ENCODE results near the gene RPA1. TPM values are rescaled to one million over a fixed set of nuclear protein-coding genes. Genes with fewer than 3 reads are reported as not detected.

Gene RPA1
- total RNA-seq, 1 donor from 2014 or later: 30.9 TPM

DNA sequence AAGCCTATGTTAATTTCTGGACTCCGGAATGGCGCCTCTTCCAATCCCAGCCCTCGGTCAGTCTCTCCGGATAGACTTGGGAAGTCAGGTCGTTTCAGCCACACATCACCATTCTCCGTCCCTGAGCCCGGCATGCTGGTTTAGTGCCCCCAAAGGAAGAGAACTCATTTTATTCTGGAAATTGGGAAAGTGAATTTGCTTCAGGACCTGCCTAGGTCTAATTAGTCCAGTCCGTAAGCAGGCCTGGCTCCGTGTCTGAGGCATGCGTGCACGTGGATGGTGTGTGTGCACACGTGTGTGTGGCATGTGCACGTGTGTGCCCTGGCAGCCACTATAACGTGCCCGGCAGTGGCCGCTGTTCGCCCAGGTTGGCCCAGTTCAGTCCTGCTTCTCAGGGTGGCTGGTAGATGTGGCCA, 77.4 kb downstream of the RPA1 start:
- Histone ChIP-seq H3K9me3 (no peaks in the 10 kb centered on the region), H3K27ac (no peak overlapping the region), H3K4me3 (no peak overlapping the region), H3K36me3 (no peaks in the 10 kb centered on the region), H3K4me1 (peaks cover 15% of the 10 kb centered on the region), H3K27me3 (no peaks in the 10 kb centered on the region)
- intact Hi-C loops (cut with DNase I): no loop called here
- no peak for TF ChIP-seq POLR2A (IDR thresholded peaks at IDR 0.05)
- no peak for TF ChIP-seq POLR2AphosphoS5 (IDR thresholded peaks at IDR 0.05; ENCODE audit: insufficient read depth in 1 of 2, low read depth in 1 of 2)
- TF ChIP-seq, protein P1, sequence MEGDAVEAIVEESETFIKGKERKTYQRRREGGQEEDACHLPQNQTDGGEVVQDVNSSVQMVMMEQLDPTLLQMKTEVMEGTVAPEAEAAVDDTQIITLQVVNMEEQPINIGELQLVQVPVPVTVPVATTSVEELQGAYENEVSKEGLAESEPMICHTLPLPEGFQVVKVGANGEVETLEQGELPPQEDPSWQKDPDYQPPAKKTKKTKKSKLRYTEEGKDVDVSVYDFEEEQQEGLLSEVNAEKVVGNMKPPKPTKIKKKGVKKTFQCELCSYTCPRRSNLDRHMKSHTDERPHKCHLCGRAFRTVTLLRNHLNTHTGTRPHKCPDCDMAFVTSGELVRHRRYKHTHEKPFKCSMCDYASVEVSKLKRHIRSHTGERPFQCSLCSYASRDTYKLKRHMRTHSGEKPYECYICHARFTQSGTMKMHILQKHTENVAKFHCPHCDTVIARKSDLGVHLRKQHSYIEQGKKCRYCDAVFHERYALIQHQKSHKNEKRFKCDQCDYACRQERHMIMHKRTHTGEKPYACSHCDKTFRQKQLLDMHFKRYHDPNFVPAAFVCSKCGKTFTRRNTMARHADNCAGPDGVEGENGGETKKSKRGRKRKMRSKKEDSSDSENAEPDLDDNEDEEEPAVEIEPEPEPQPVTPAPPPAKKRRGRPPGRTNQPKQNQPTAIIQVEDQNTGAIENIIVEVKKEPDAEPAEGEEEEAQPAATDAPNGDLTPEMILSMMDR (IDR thresholded peaks at IDR 0.05): no peak
- no peak for DNase-seq (ENCODE audit: extremely low spot score in 2 of 2)

DNA sequence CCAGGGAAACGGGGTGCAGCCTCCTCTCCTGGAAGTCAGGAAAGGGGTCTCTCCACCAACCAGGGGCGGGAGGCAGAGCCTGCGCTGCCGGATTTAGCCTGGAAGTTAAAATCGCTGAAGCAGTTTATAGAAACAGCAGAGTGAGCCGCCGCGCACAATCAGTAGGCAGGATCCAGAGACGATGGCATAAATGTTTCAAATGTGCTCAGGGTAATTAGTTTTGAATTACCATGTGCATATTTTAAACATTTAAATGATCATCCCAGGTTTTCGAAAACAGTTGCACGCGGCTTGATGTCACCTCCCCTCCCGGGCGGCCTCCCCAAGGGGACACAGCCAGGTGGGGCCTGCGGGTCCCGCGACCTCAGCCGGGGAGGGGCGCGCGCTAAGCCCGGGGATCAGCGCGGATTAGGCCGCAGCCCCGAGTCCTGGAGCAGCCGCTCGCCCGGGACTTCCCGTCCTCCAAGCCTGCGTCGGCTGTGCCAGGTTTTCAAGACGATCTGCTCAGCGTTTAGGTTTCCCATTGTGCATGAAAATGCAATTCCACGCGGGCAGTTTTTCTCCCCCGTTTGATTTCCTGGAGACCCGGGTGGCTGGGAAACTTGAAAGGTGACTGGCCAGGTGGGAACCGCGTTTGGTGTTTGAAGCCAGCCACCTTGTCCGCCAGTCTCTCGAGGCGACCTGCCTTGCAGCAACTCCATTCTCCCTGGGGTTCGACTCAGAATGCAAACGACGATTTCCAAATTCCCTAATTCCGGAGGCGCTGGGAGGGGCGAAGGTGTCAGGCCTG, 78.3 kb downstream of the RPA1 start:
- no peaks in the 10 kb centered on the region for H3K27me3 ChIP-seq
- TF ChIP-seq POLR2A (IDR thresholded peaks at IDR 0.05): no peak
- no peak for TF ChIP-seq POLR2AphosphoS5 (IDR thresholded peaks at IDR 0.05; ENCODE audit: insufficient read depth in 1 of 2, low read depth in 1 of 2)
- TF ChIP-seq, protein P1 (IDR thresholded peaks at IDR 0.05): no peak
- H3K36me3 ChIP-seq: no peaks in the 10 kb centered on the region
- peak overlapping the region; percentile 14 to 19 for H3K4me3 ChIP-seq
- H3K4me1 ChIP-seq: peaks cover 15% of the 10 kb centered on the region
- no peak overlapping the region for H3K27ac ChIP-seq
- DNase-seq (ENCODE audit: extremely low spot score in 2 of 2): no peak
- intact Hi-C loops (cut with DNase I): no loop called here
- H3K9me3 ChIP-seq: no peaks in the 10 kb centered on the region

DNA sequence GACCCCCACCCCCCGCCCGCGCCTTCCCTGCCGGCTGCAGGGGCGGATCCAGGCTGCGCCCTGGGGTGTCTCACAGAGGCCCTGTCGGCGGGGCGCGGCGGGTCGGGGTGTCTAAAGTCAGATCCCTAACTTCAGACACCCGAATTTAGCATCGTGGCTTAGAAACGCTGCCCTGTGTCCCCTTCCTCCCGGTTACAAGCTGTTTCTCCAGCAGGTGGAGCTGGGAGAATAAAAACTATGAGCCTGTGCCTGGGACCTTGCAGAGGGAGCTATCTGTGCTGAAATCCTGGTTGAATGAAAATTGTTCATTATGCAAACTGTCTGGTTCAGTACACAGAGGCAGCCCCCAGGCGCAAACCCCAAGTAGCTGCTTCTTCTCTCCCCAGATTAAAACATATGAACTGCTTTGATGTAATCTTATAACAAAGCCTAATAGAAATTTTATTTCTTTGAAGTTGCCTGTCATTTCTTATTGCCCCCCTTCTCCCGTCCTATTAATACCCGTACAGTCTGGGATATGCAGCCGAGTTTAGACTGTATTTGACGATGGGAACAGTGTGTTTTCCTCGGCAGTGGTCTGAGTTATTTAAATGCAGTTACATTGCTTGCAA, 79.0 kb downstream of the RPA1 start:
- intact Hi-C loops (cut with DNase I): loop anchor here (1.0 kb wide), 1 partner anchor 116 kb away; the partner anchor contains the start of gene RTN4RL1
- DNase-seq (ENCODE audit: extremely low spot score in 2 of 2): no peak

DNA sequence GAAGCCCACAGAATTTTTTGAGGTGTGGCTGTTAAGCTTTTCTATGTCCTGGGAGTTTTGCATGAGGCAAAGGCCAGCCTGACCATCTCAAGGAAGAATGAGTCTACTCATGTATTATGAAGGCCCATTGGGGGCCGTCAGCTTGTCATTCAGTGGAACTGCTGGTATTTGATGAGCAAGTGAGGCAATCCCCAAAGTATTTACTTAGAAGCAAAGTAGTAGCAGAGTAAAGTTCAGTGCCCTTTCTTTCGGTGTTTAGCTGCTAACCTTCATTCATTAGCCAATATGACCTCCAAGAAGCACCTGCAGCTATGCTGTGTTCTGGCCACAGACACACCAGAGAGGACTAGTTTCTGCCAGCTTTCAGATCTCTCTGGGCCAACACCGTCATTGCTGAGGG, 80.2 kb downstream of the RPA1 start:
- TF ChIP-seq POLR2AphosphoS5 (IDR thresholded peaks at IDR 0.05; ENCODE audit: insufficient read depth in 1 of 2, low read depth in 1 of 2) (no peak), POLR2A (IDR thresholded peaks at IDR 0.05) (no peak)
- TF ChIP-seq, protein P1 (IDR thresholded peaks at IDR 0.05): no peak
- no peak overlapping the region for H3K4me3 ChIP-seq
- no peak for DNase-seq (ENCODE audit: extremely low spot score in 2 of 2)
- no peak overlapping the region for H3K27ac ChIP-seq
- intact Hi-C loops (cut with DNase I): loop anchor here (1.0 kb wide), 1 partner anchor 115 kb away; the partner anchor contains the start of gene RTN4RL1
- H3K9me3 ChIP-seq: no peaks in the 10 kb centered on the region
- H3K27me3 ChIP-seq: no peaks in the 10 kb centered on the region
- H3K36me3 ChIP-seq: no peaks in the 10 kb centered on the region
- H3K4me1 ChIP-seq: peaks cover 15% of the 10 kb centered on the region

More for the DNA sequence above, 79.0 kb downstream of the RPA1 start:
- Histone ChIP-seq H3K36me3 (no peaks in the 10 kb centered on the region), H3K4me3 (peak overlapping the region; percentile 14 to 19), H3K9me3 (no peaks in the 10 kb centered on the region), H3K27ac (no peak overlapping the region), H3K4me1 (peaks cover 15% of the 10 kb centered on the region), H3K27me3 (no peaks in the 10 kb centered on the region)
- TF ChIP-seq POLR2AphosphoS5 (IDR thresholded peaks at IDR 0.05; ENCODE audit: insufficient read depth in 1 of 2, low read depth in 1 of 2) (peak; percentile 30 to 34), POLR2A (IDR thresholded peaks at IDR 0.05) (no peak)
- TF ChIP-seq, protein P1 (IDR thresholded peaks at IDR 0.05): peak; percentile 29 to 84 (median 44)
